GM18858 (cell line): ENCODE measurements around the gene GPR119.
"Not testable (repeated sequence)": the region's sequence is repeated elsewhere in the genome, so short reads cannot be mapped to it uniquely, and the experiment has no call there.

Experiments
- ATAC-seq: cut with Tn5 transposase; IDR thresholded peaks from one replicate; pipeline ENCODE4 v1.9.1; 2021; ENCODE audit not compliant: unreplicated experiment

Gene GPR119

GRCh38 chrX:130339408-130340222, 45.9 kb downstream of the GPR119 start, which contains the start of gene SLC25A14:
Gene SLC25A14, plus strand, starts transcription at chrX:130339919. Its CDS starts 360 bp downstream, at chrX:130340279.
- ATAC-seq = peak; percentile 99

GRCh38 chrX:130338869-130339268, 46.6 kb downstream of the GPR119 start:
- not testable (repeated sequence) for ATAC-seq

GRCh38 chrX:130336531-130336930, 48.9 kb downstream of the GPR119 start:
- ATAC-seq = no peak
